Adipose tissue (tissue), 3 donors: ENCODE results near the gene GNB1. TPM values are rescaled to one million over a fixed set of nuclear protein-coding genes. Genes with fewer than 3 reads are reported as not detected.

Experiments
- H3K27ac ChIP-seq: one replicate; pipeline ENCODE4 v1.5.1; 2013; ENCODE audit warnings: low read depth, low read length
- WGBS, 3 donors: extraction: QIAGEN DNeasy Blood & Tissue Kit; methylation state at CpG; one replicate each; pipeline ENCODE4 v1.1.7; 2013; 5-methylcytosine and 5-hydroxymethylcytosine counted together
- polyA plus RNA-seq, 3 donors: library from polyadenylated mRNA; stranded (reverse); fragments of 200-250 nt; gene quantifications; one replicate each; pipeline ENCODE4 v1.2.3, GENCODE V29; 2013
- donor health status: healthy with polysubstance abuse.
- donor health status: Bipolar disorder and iron deficiency.
- donor health status: healthy.

Gene GNB1
- polyA plus RNA-seq, 3 donors, result 67.2 to 180 (median 148) TPM

GRCh38 chr1:1924849-1925248, 34.0 kb upstream of the GNB1 start:
- no peak overlapping the region for H3K27ac ChIP-seq
- 93 to 94% (median 94%) methylated on average over 21 of the region's 21 CpGs for WGBS, 3 donors

GRCh38 chr1:1924386-1924785, 33.5 kb upstream of the GNB1 start:
- no peak overlapping the region for H3K27ac ChIP-seq
- 35 to 44% (median 41%) methylated on average over 16 to 18 of the region's 18 CpGs for WGBS, 3 donors

- H3K27ac ChIP-seq, result no peak overlapping the region
- 63 to 73% (median 67%) methylated on average over 28 to 29 of the region's 29 CpGs for WGBS, 3 donors
Observed at GRCh38 chr1:1922956-1923833, 32.3 kb upstream of the GNB1 start.

- no peak overlapping the region for H3K27ac ChIP-seq
- WGBS, 3 donors, result 81 to 87% (median 87%) methylated on average over 6 of the region's 6 CpGs
Observed at GRCh38 chr1:1922702-1922955, 31.7 kb upstream of the GNB1 start.

- 90 to 92% (median 90%) methylated on average over 16 of the region's 16 CpGs for WGBS, 3 donors
- no peak overlapping the region for H3K27ac ChIP-seq
Observed at GRCh38 chr1:1921901-1922701, 31.2 kb upstream of the GNB1 start.

- 83 to 90% (median 87%) methylated on average over 6 of the region's 6 CpGs for WGBS, 3 donors
- no peak overlapping the region for H3K27ac ChIP-seq
Observed at GRCh38 chr1:1921459-1921862, 30.6 kb upstream of the GNB1 start.

GRCh38 chr1:1920608-1921458, 29.9 kb upstream of the GNB1 start:
- WGBS, 3 donors, result 83 to 91% (median 85%) methylated on average over 24 to 27 of the region's 27 CpGs
- H3K27ac ChIP-seq, result no peak overlapping the region

- WGBS, 3 donors, result 82 to 88% (median 86%) methylated on average over 6 of the region's 6 CpGs
Observed at GRCh38 chr1:1920057-1920607, 29.2 kb upstream of the GNB1 start.

GRCh38 chr1:1919304-1920056, 28.6 kb upstream of the GNB1 start:
- WGBS, 3 donors, result 9 to 11% (median 10%) methylated on average over 58 to 62 of the region's 62 CpGs
- H3K27ac ChIP-seq, result no peak overlapping the region

More at GRCh38 chr1:1920057-1920607, 29.2 kb upstream of the GNB1 start:
- H3K27ac ChIP-seq, result no peak overlapping the region

GRCh38 chr1:1918901-1919303, 28.0 kb upstream of the GNB1 start, which contains the start of gene TMEM52:
TMEM52 (minus strand) TSS chr1:1919279; CDS start chr1:1919265, 14 bp downstream.
- H3K27ac ChIP-seq, result no peak within 1 kb of the TSS
- 0 to 1% (median 1%) methylated on average over 25 to 44 of the region's 44 CpGs for WGBS, 3 donors

- no peak overlapping the region for H3K27ac ChIP-seq
- WGBS, 3 donors, result 20 to 58% (median 52%) methylated on average over 35 to 46 of the region's 46 CpGs
Observed at GRCh38 chr1:1917995-1918900, 27.4 kb upstream of the GNB1 start.

GRCh38 chr1:1917304-1917976, 26.6 kb upstream of the GNB1 start:
- no peak overlapping the region for H3K27ac ChIP-seq
- 59 to 93% (median 91%) methylated on average over 14 of the region's 14 CpGs for WGBS, 3 donors

- H3K27ac ChIP-seq, result no peak overlapping the region
- WGBS, 3 donors, result 46 to 86% (median 82%) methylated on average over 17 to 19 of the region's 19 CpGs
Observed at GRCh38 chr1:1916851-1917251, 26.0 kb upstream of the GNB1 start.

GRCh38 chr1:1915911-1916840, 25.3 kb upstream of the GNB1 start:
- 45 to 96% (median 89%) methylated on average over 22 to 23 of the region's 23 CpGs for WGBS, 3 donors
- no peak overlapping the region for H3K27ac ChIP-seq

- 83 to 89% (median 86%) methylated on average over 15 of the region's 15 CpGs for WGBS, 3 donors
- H3K27ac ChIP-seq, result no peak within 1 kb of the TSS
Observed at GRCh38 chr1:1914971-1915692, 24.2 kb upstream of the GNB1 start, which contains the start of gene CALML6. CALML6 (plus strand) TSS chr1:1915260; CDS start chr1:1915281, 21 bp downstream.
